ENCODE results near the gene FOXA3.
"Not testable (repeated sequence)": the region's sequence is repeated elsewhere in the genome, so short reads cannot be mapped to it uniquely, and the experiment has no call there.

FOXA3 gene

GRCh38 chr19:45895519-45895972 lies 31.4 kb downstream of the FOXA3 start:
- no peak for DNase-seq (ENCODE audit: low spot score)

- not testable (repeated sequence) for DNase-seq (ENCODE audit: low spot score)
These were observed 32.0 kb downstream of the FOXA3 start for GRCh38 chr19:45895983-45896599.

- no peak for DNase-seq (ENCODE audit: low spot score)
These were observed 33.2 kb downstream of the FOXA3 start for GRCh38 chr19:45897261-45897812.

- DNase-seq (ENCODE audit: low spot score), result no peak
These were observed 35.1 kb downstream of the FOXA3 start for GRCh38 chr19:45899253-45899652.

- no peak for DNase-seq (ENCODE audit: low spot score)
These were observed 35.9 kb downstream of the FOXA3 start for GRCh38 chr19:45899919-45900589.

GRCh38 chr19:45900738-45901431 lies 36.8 kb downstream of the FOXA3 start:
- no peak for DNase-seq (ENCODE audit: low spot score)

GRCh38 chr19:45901432-45901911 lies 37.3 kb downstream of the FOXA3 start:
- DNase-seq (ENCODE audit: low spot score), result no peak

GRCh38 chr19:45901912-45902650 lies 38.0 kb downstream of the FOXA3 start, which contains the start of gene MYPOP:
MYPOP (minus strand) TSS chr19:45902613; CDS start chr19:45901773, 840 bp downstream.
- no peak for DNase-seq (ENCODE audit: low spot score)

GRCh38 chr19:45902651-45903625 lies 38.8 kb downstream of the FOXA3 start:
- DNase-seq (ENCODE audit: low spot score), result peak; percentile 96

GRCh38 chr19:45905011-45905410 lies 40.9 kb downstream of the FOXA3 start:
- DNase-seq (ENCODE audit: low spot score), result no peak

GRCh38 chr19:45906221-45906620 lies 42.1 kb downstream of the FOXA3 start:
- no peak for DNase-seq (ENCODE audit: low spot score)

- no peak for DNase-seq (ENCODE audit: low spot score)
These were observed 44.8 kb downstream of the FOXA3 start for GRCh38 chr19:45908956-45909355.

- no peak for DNase-seq (ENCODE audit: low spot score)
These were observed 47.2 kb downstream of the FOXA3 start for GRCh38 chr19:45911291-45911690.

- DNase-seq (ENCODE audit: low spot score), result peak; percentile 60
These were observed 50.0 kb downstream of the FOXA3 start, which contains the start of gene NANOS2 for GRCh38 chr19:45913874-45914830. NANOS2 (minus strand) TSS chr19:45914778; CDS start chr19:45914693, 85 bp downstream.

GRCh38 chr19:45917421-45918091 lies 53.4 kb downstream of the FOXA3 start:
- DNase-seq (ENCODE audit: low spot score), result no peak

- DNase-seq (ENCODE audit: low spot score), result no peak
These were observed 54.6 kb downstream of the FOXA3 start for GRCh38 chr19:45918721-45919120.

- DNase-seq (ENCODE audit: low spot score), result peak; percentile 91
These were observed 55.6 kb downstream of the FOXA3 start for GRCh38 chr19:45919678-45920077.

- DNase-seq (ENCODE audit: low spot score), result no peak
These were observed 56.3 kb downstream of the FOXA3 start for GRCh38 chr19:45920458-45920857.

GRCh38 chr19:45922281-45922680 lies 58.2 kb downstream of the FOXA3 start:
- peak; percentile 49 for DNase-seq (ENCODE audit: low spot score)

All from SW480 (cell line).